Measurements from ENCODE around the gene ZNF593. TPM values are rescaled to one million over a fixed set of nuclear protein-coding genes. Genes with fewer than 3 reads are reported as not detected.

Gene ZNF593
- polyA plus RNA-seq, 2 of the 4 experiments (the other 2 are of a cell fraction), result 27.2 to 45.4 TPM

DNA sequence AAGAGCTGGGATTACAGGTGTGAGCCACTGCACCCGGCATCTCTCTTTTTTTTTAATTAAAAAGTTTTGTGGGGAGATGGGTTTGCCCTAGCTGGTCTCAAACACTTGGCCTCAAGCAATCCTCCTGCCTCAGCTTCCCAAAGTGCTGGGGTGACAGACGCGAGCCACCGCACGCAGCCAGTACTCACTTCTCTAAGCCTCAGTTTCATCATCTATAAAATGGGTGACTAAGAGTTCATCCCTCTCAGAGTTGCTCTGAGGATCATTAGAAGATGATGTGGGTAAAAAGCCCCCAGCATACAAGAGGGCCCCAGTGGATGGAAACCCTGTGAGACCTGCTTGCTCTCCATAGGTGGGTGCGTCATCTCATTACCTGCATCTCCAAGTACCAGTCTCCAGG lies 18.2 kb downstream of the ZNF593 start (continued):
- TF ChIP-seq, protein P1, sequence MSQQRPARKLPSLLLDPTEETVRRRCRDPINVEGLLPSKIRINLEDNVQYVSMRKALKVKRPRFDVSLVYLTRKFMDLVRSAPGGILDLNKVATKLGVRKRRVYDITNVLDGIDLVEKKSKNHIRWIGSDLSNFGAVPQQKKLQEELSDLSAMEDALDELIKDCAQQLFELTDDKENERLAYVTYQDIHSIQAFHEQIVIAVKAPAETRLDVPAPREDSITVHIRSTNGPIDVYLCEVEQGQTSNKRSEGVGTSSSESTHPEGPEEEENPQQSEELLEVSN (IDR thresholded peaks at IDR 0.05; ENCODE audit: borderline replicate concordance, low read depth), result no peak
- TF ChIP-seq PBX3 (IDR thresholded peaks at IDR 0.05) (no peak), REST (IDR thresholded peaks at IDR 0.05) (no peak), CEBPB (IDR thresholded peaks at IDR 0.05) (no peak), HOXB13 (CRISPR knock-in tag; IDR thresholded peaks at IDR 0.05; ENCODE audit: low read depth) (no peak), ZC3H11A (IDR thresholded peaks at IDR 0.05) (no peak)

GRCh38 chr1:26188477-26188876 lies 18.8 kb downstream of the ZNF593 start:
- Histone ChIP-seq H3K9me3 (no peaks in the 10 kb centered on the region), H3K4me1 (no peaks in the 10 kb centered on the region), H3K27ac (no peak overlapping the region), H3K4me3 (no peak overlapping the region), H3K4me2 (no peak overlapping the region)
- 100% methylated on average over 1 of the region's 8 CpGs for WGBS (ENCODE audit: missing lambda C conversion rate)
- FAIRE-seq (no peak), DNase-seq (ENCODE audit: low read depth in 1 of 2, low spot score in 1 of 2) (no peak), ATAC-seq (no peak)
- CTCF ChIA-PET, result interaction anchor here (1.6 to 3.2 kb wide), 3 partner anchors 10 to 46 kb away, joined by 4 to 15 read pairs (median 13); partner anchors contain the start of genes CEP85 and ZNF593
- TF ChIP-seq EHMT2 (IDR thresholded peaks at IDR 0.05; ENCODE audit: low read depth) (no peak), HOXB5 (CRISPR knock-in tag; IDR thresholded peaks at IDR 0.05) (no peak), KDM1A (IDR thresholded peaks at IDR 0.05; ENCODE audit: low read depth) (no peak), CHD2 (IDR thresholded peaks at IDR 0.05; ENCODE audit: low read length, partially characterized antibody) (no peak), ZNF302 (CRISPR knock-in tag; IDR thresholded peaks at IDR 0.05) (no peak), EHF (CRISPR knock-in tag; IDR thresholded peaks at IDR 0.05) (no peak), RARB (CRISPR knock-in tag; IDR thresholded peaks at IDR 0.05) (no peak), POLR2A (IDR thresholded peaks at IDR 0.05; ENCODE audit: low read length) (no peak), CEBPB (IDR thresholded peaks at IDR 0.05) (no peak), RCOR1 (IDR thresholded peaks at IDR 0.05; ENCODE audit: low read depth, low read length) (no peak), NPAS2 (CRISPR knock-in tag; IDR thresholded peaks at IDR 0.05; ENCODE audit: borderline replicate concordance) (no peak), PHF8 (IDR thresholded peaks at IDR 0.05; ENCODE audit: borderline replicate concordance, low read depth) (no peak)
- TF ChIP-seq, protein P2, sequence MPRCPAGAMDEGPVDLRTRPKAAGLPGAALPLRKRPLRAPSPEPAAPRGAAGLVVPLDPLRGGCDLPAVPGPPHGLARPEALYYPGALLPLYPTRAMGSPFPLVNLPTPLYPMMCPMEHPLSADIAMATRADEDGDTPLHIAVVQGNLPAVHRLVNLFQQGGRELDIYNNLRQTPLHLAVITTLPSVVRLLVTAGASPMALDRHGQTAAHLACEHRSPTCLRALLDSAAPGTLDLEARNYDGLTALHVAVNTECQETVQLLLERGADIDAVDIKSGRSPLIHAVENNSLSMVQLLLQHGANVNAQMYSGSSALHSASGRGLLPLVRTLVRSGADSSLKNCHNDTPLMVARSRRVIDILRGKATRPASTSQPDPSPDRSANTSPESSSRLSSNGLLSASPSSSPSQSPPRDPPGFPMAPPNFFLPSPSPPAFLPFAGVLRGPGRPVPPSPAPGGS (IDR thresholded peaks at IDR 0.05), result no peak
- POLR2A ChIA-PET, result no interaction called here

GRCh38 chr1:26189331-26189730 lies 19.6 kb downstream of the ZNF593 start:
- POLR2A ChIA-PET, result interaction anchor here (0.6 kb wide), 1 partner anchor 42 kb away, joined by 3 read pairs; no protein-coding TSS in a partner anchor
- CTCF ChIA-PET, result interaction anchor here (0.7 to 3.2 kb wide), 6 partner anchors 9 to 202 kb away, joined by 3 to 15 read pairs (median 4); partner anchors contain the start of genes CEP85 and ZNF593

More at GRCh38 chr1:26189331-26189730, 19.6 kb downstream of the ZNF593 start:
- no peaks in the 10 kb centered on the region for H3K4me1 ChIP-seq
- H3K9me3 ChIP-seq, result no peaks in the 10 kb centered on the region
- H3K27ac ChIP-seq, result no peak overlapping the region
- H3K4me2 ChIP-seq, result no peak overlapping the region
- 62% methylated on average over 6 of the region's 6 CpGs for WGBS (ENCODE audit: missing lambda C conversion rate)
- H3K4me3 ChIP-seq, result no peak overlapping the region
- ATAC-seq (no peak), FAIRE-seq (no peak), DNase-seq (ENCODE audit: low read depth in 1 of 2, low spot score in 1 of 2) (no peak)
- TF ChIP-seq ZNF302 (CRISPR knock-in tag; IDR thresholded peaks at IDR 0.05) (no peak), CBX2 (IDR thresholded peaks at IDR 0.05; ENCODE audit: borderline replicate concordance, low read depth) (no peak), JUN (IDR thresholded peaks at IDR 0.05) (no peak), CHD4 (IDR thresholded peaks at IDR 0.05; ENCODE audit: borderline replicate concordance) (no peak), HES2 (IDR thresholded peaks at IDR 0.05) (no peak), HDAC2 (IDR thresholded peaks at IDR 0.05) (no peak), MAFK (IDR thresholded peaks at IDR 0.05; ENCODE audit: partially characterized antibody) (no peak), EHMT2 (IDR thresholded peaks at IDR 0.05; ENCODE audit: low read depth) (no peak), RARB (CRISPR knock-in tag; IDR thresholded peaks at IDR 0.05) (no peak), CHD2 (IDR thresholded peaks at IDR 0.05; ENCODE audit: low read length, partially characterized antibody) (no peak)
- TF ChIP-seq, protein P3, sequence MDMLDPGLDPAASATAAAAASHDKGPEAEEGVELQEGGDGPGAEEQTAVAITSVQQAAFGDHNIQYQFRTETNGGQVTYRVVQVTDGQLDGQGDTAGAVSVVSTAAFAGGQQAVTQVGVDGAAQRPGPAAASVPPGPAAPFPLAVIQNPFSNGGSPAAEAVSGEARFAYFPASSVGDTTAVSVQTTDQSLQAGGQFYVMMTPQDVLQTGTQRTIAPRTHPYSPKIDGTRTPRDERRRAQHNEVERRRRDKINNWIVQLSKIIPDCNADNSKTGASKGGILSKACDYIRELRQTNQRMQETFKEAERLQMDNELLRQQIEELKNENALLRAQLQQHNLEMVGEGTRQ (IDR thresholded peaks at IDR 0.05), result no peak
